ENCODE results near the gene TMBIM6.

The TMBIM6 gene

GRCh38 chr12:49698619-49699545 lies 42.5 kb upstream of the TMBIM6 start:
- Histone ChIP-seq H3K4me3 (ENCODE audit: low read depth, low read length) (peak overlapping the region; percentile 24), H3K27me3 (replicated peaks) (no peaks in the 10 kb centered on the region), H3K36me3 (replicated peaks) (no peaks in the 10 kb centered on the region), H3K27ac (peak overlapping the region; percentile 86)
- no peak for TF ChIP-seq CTCF (IDR thresholded peaks at IDR 0.05; ENCODE audit: low read depth, low read length, missing control alignments)
- DNase-seq: peak; percentile 64
- in situ Hi-C loops (cut with HindIII; ENCODE audit: low pct_ligation_motif_present, low sequenced_read_pairs): no loop called here

GRCh38 chr12:49702009-49702408 lies 39.3 kb upstream of the TMBIM6 start:
- Histone ChIP-seq H3K36me3 (replicated peaks) (no peaks in the 10 kb centered on the region), H3K27me3 (replicated peaks) (no peaks in the 10 kb centered on the region), H3K27ac (no peak overlapping the region), H3K4me3 (ENCODE audit: low read depth, low read length) (no peak overlapping the region)
- no peak for DNase-seq
- in situ Hi-C loops (cut with HindIII; ENCODE audit: low pct_ligation_motif_present, low sequenced_read_pairs): no loop called here
- no peak for TF ChIP-seq CTCF (IDR thresholded peaks at IDR 0.05; ENCODE audit: low read depth, low read length, missing control alignments)

GRCh38 chr12:49702676-49703215 lies 38.6 kb upstream of the TMBIM6 start:
- DNase-seq: no peak
- no peaks in the 10 kb centered on the region for H3K27me3 ChIP-seq (replicated peaks)
- no peaks in the 10 kb centered on the region for H3K36me3 ChIP-seq (replicated peaks)
- TF ChIP-seq CTCF (IDR thresholded peaks at IDR 0.05; ENCODE audit: low read depth, low read length, missing control alignments): no peak
- H3K27ac ChIP-seq: peak overlapping the region; percentile 88
- no peak overlapping the region for H3K4me3 ChIP-seq (ENCODE audit: low read depth, low read length)
- in situ Hi-C loops (cut with HindIII; ENCODE audit: low pct_ligation_motif_present, low sequenced_read_pairs): no loop called here

- Histone ChIP-seq H3K4me3 (ENCODE audit: low read depth, low read length) (peak overlapping the region; percentile 17), H3K27ac (peak overlapping the region; percentile 88), H3K36me3 (replicated peaks) (no peaks in the 10 kb centered on the region), H3K27me3 (replicated peaks) (no peaks in the 10 kb centered on the region)
- in situ Hi-C loops (cut with HindIII; ENCODE audit: low pct_ligation_motif_present, low sequenced_read_pairs): no loop called here
- TF ChIP-seq CTCF (IDR thresholded peaks at IDR 0.05; ENCODE audit: low read depth, low read length, missing control alignments): no peak
- DNase-seq: peak; percentile 89
Measured at GRCh38 chr12:49703647-49704137, 37.7 kb upstream of the TMBIM6 start.

GRCh38 chr12:49705479-49706134 lies 35.8 kb upstream of the TMBIM6 start:
- H3K27me3 ChIP-seq (replicated peaks): no peaks in the 10 kb centered on the region
- in situ Hi-C loops (cut with HindIII; ENCODE audit: low pct_ligation_motif_present, low sequenced_read_pairs): loop anchor here (5.0 kb wide), 1 partner anchor 63 kb away; no protein-coding TSS in a partner anchor
- no peaks in the 10 kb centered on the region for H3K36me3 ChIP-seq (replicated peaks)
- peak overlapping the region; percentile 88 for H3K27ac ChIP-seq
- H3K4me3 ChIP-seq (ENCODE audit: low read depth, low read length): peak overlapping the region; percentile 86
- TF ChIP-seq CTCF (IDR thresholded peaks at IDR 0.05; ENCODE audit: low read depth, low read length, missing control alignments): peak; percentile 7
- DNase-seq: peak; percentile 80

Measured in brain microvascular endothelial cell (primary cell).